Measurements from ENCODE around the gene CHSY1. TPM values are rescaled to one million over a fixed set of nuclear protein-coding genes. Genes with fewer than 3 reads are reported as not detected.

The CHSY1 gene
- total and polyA plus RNA-seq, 2 donors (not counting 1 experiment from before 2014, with no cell fraction given) = 4.7 to 20.3 TPM

DNA sequence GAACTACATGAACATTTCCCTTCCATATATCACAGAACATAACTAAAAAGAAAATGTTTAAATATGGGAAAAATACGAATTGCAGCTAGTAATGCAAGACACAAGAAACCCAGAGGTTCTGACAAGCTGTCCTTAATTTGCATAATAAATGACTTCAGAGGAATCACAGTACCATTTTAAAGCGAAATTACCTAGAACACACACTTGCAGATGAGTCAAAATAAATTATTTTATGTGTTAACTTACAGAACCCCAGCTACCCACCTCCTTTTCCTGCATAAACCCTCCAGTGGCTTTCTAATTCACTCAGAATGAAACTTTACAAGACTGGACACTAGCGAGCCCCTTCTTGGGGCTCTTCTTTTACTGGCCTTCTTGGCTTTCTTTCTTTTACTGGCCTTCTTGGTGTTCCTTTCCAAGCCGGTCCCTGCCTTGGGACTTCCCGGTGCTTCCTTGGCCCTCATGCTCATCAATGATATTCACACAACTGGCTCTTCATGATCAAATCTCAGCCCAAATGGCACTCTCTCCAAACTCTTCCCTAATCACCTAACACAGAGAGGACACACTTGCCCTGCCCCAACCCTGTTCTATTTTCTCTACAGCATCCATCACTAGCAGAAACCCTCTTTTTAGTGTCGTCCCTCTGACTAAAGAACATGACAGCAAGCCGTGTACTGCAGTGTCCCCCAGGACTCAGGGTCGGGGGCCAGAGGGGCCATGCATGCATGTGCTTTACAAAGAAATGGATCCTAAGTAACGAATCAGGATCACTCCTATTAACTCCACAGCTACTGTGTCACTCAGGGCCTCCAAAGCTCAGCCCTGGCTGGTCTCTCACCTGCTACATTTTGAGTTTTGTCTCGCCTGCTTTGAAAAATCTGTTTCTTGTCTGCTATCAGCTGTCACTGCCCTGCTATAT, 4.8 kb downstream of the CHSY1 start:
- ChIA-PET CTCF (interaction anchor here (1.4 to 6.8 kb wide), 2 partner anchors 10 to 36 kb away, joined by 3 to 33 read pairs; no protein-coding TSS in a partner anchor), POLR2A (no interaction called here)
- Histone ChIP-seq H2AFZ (ENCODE audit: insufficient read depth, low read depth, low read length, poor library complexity, severe bottlenecking) (peak overlapping the region; percentile 34), H4K20me1 (ENCODE audit: control insufficient read depth, insufficient read depth, low read length, poor library complexity, severe bottlenecking) (peaks cover 26% of the 10 kb centered on the region), H3K27ac (ENCODE audit: low read length in 2 of 2) (peak overlapping the region; percentile 25 to 80), H3K4me1 (ENCODE audit: control insufficient read depth in 2 of 2, insufficient read depth in 2 of 2, low read length in 2 of 2) (peaks cover 71 to 76% of the 10 kb centered on the region in 2 donors), H3K79me2 (ENCODE audit: control insufficient read depth, insufficient read depth, low read length) (peaks cover 81% of the 10 kb centered on the region), H3K9ac (ENCODE audit: low read length) (peak overlapping the region; percentile 30), H3K27me3 (replicated peaks in 1 of 4; ENCODE audit: control extremely low read depth in 1 of 4, control insufficient read depth in 3 of 4, insufficient read depth in 4 of 4, low read length in 3 of 4) (no peaks in the 10 kb centered on the region), H3K4me3 (ENCODE audit: control extremely low read depth in 1 of 5, extremely low read depth in 1 of 5, insufficient read depth in 1 of 5, low read depth in 2 of 5, low read length in 4 of 5) (peak overlapping the region in 2 of 5 experiments; percentile 8 to 12), H3K9me3 (ENCODE audit: control extremely low read depth in 1 of 3, control insufficient read depth in 2 of 3, insufficient read depth in 1 of 3, low read length in 2 of 3) (no peaks in the 10 kb centered on the region), H3K4me2 (replicated peaks; ENCODE audit: low read depth, low read length, poor library complexity, severe bottlenecking) (peak overlapping the region; percentile 66), H3K36me3 (replicated peaks in 1 of 2; ENCODE audit: control extremely low read depth in 1 of 2, control insufficient read depth in 1 of 2, extremely low read depth in 1 of 2, insufficient read depth in 2 of 2, low read length in 1 of 2) (no peaks in the 10 kb centered on the region)
- TF ChIP-seq EZH2 (IDR thresholded peaks at IDR 0.05; ENCODE audit: borderline replicate concordance, insufficient read depth, low read depth, low read length, poor library complexity, severe bottlenecking) (no peak), CTCF (IDR thresholded peaks at IDR 0.05) (no peak)
- Mint-ChIP-seq H3K9me3 (ENCODE audit: insufficient read depth) (no peaks in the 10 kb centered on the region), H3K27me3 (no peaks in the 10 kb centered on the region), H3K4me3 (peak overlapping the region; percentile 68), H3K27ac (peak overlapping the region; percentile 78), H3K4me1 (peaks cover 74% of the 10 kb centered on the region)
- intact Hi-C loops (cut with micrococcal nuclease) = no loop called here
- DNase-seq = no peak
- 85% methylated on average over 7 of the region's 10 CpGs for WGBS (ENCODE audit: insufficient coverage)
- ATAC-seq (ENCODE audit: low read depth) = no peak

DNA sequence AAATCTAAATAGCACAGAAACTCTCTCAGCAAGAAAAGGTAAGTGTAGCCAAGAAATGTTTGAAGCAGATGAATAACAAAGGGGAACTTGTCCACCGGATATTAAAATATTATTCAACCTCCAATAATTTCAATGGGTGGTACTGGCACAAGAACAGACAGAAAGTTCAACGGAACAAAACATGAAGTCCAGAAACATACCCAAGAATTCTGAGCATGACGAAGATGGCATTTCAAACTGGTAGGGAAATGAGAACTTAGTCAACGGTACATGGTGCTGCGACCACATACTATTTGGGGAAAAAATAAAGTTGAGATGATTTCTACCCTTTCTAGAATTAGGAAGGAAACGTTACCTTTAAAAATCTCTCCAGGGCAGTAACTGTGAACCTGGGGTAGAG, 5.5 kb downstream of the CHSY1 start:
- WGBS (ENCODE audit: insufficient coverage) = no CpG with 5 or more reads among the region's 6 CpGs
- H3K9ac ChIP-seq (ENCODE audit: low read length) = peak overlapping the region; percentile 30

More for the DNA sequence above, 5.5 kb downstream of the CHSY1 start:
- Histone ChIP-seq H3K27ac (ENCODE audit: low read length in 2 of 2) (peak overlapping the region; percentile 25 to 80), H3K9me3 (ENCODE audit: control extremely low read depth in 1 of 3, control insufficient read depth in 2 of 3, insufficient read depth in 1 of 3, low read length in 2 of 3) (no peaks in the 10 kb centered on the region), H3K4me1 (ENCODE audit: control insufficient read depth in 2 of 2, insufficient read depth in 2 of 2, low read length in 2 of 2) (peaks cover 78 to 83% of the 10 kb centered on the region in 2 donors), H3K4me3 (ENCODE audit: control extremely low read depth in 1 of 5, extremely low read depth in 1 of 5, insufficient read depth in 1 of 5, low read depth in 2 of 5, low read length in 4 of 5) (peak overlapping the region in 2 of 5 experiments; percentile 8 to 12), H4K20me1 (ENCODE audit: control insufficient read depth, insufficient read depth, low read length, poor library complexity, severe bottlenecking) (peaks cover 30% of the 10 kb centered on the region), H3K36me3 (replicated peaks in 1 of 2; ENCODE audit: control extremely low read depth in 1 of 2, control insufficient read depth in 1 of 2, extremely low read depth in 1 of 2, insufficient read depth in 2 of 2, low read length in 1 of 2) (no peaks in the 10 kb centered on the region), H3K27me3 (replicated peaks in 1 of 4; ENCODE audit: control extremely low read depth in 1 of 4, control insufficient read depth in 3 of 4, insufficient read depth in 4 of 4, low read length in 3 of 4) (no peaks in the 10 kb centered on the region), H3K4me2 (replicated peaks; ENCODE audit: low read depth, low read length, poor library complexity, severe bottlenecking) (peak overlapping the region; percentile 66), H2AFZ (ENCODE audit: insufficient read depth, low read depth, low read length, poor library complexity, severe bottlenecking) (peak overlapping the region; percentile 34), H3K79me2 (ENCODE audit: control insufficient read depth, insufficient read depth, low read length) (peaks cover 88% of the 10 kb centered on the region)
- CTCF ChIA-PET = interaction anchor here (0.6 to 6.8 kb wide), 4 partner anchors 10 to 157 kb away, joined by 3 to 33 read pairs (median 3); no protein-coding TSS in a partner anchor
- TF ChIP-seq EZH2 (IDR thresholded peaks at IDR 0.05; ENCODE audit: borderline replicate concordance, insufficient read depth, low read depth, low read length, poor library complexity, severe bottlenecking) (no peak), CTCF (IDR thresholded peaks at IDR 0.05) (no peak)
- intact Hi-C loops (cut with micrococcal nuclease) = no loop called here
- DNase-seq (peak; percentile 30), ATAC-seq (ENCODE audit: low read depth) (peak; percentile 11)
- H3K4me3 Mint-ChIP-seq = peak overlapping the region; percentile 68
- peaks cover 79% of the 10 kb centered on the region for H3K4me1 Mint-ChIP-seq
- no peaks in the 10 kb centered on the region for H3K27me3 Mint-ChIP-seq
- POLR2A ChIA-PET = no interaction called here
- H3K9me3 Mint-ChIP-seq (ENCODE audit: insufficient read depth) = no peaks in the 10 kb centered on the region
- H3K27ac Mint-ChIP-seq = peak overlapping the region; percentile 78
